Measurements from ENCODE around the gene AKR7A3.
"Not testable (repeated sequence)": the region's sequence is repeated elsewhere in the genome, so short reads cannot be mapped to it uniquely, and the experiment has no call there.

AKR7A3 gene

DNA sequence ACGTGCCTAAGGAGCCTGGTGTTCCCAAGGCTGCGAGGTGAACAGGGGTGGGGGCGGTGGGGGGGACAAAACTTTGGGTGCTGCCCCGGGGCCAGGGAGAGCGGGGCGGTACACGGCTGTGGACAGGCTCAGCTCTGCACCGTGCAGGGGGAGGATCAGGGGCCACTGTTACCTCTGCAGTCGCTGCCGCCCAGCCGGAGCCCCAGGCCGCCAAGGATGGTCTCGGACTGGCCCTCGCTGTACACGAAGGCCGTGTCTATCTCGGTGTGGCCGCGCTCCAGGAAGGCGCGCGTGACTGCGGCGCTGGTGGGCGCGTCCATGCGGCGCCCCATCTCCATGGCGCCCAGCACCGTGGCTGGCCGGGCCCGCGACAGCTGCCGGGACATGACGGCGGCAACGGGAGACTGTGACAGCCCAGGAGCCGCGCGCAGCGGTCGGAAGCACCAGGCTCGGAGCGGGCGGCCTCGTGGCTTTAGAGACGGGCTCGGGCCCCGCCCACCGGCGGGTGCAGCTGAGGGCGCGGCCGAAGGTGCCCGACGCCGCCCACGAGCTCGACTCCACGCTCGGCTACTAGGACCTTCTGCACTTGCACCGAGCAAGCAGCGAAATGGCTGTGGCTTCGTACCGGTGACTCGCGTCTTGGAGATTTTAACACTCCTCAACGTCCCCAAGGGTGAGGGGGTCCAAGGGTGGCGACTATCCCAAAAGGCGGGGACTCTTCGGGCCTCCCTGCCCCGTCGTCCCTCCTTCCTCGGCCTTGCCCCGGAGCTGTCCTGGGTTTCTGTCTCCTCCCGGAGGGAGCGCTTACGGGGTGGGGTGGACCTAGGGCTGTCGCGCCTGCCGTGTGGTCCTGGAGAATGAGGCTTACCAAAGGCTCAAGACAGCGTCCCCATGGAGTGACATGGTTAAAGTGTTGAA is at the start of gene AKR7A3:
TSS of gene AKR7A3 (minus strand) at position 447 of the 918 bp plus-strand sequence. CDS start at position 386, 61 bp downstream.
- not testable (repeated sequence) for DNase-seq

- no peak for DNase-seq
Measured at GRCh38 chr1:19338323-19338762, 49.8 kb upstream of the AKR7A3 start.

GRCh38 chr1:19337289-19337688 is 48.7 kb upstream of the AKR7A3 start:
- DNase-seq, result no peak

GRCh38 chr1:19336543-19336942 is 48.0 kb upstream of the AKR7A3 start:
- DNase-seq, result no peak

- DNase-seq, result no peak
Measured at GRCh38 chr1:19333587-19334354, 45.2 kb upstream of the AKR7A3 start.

DNA sequence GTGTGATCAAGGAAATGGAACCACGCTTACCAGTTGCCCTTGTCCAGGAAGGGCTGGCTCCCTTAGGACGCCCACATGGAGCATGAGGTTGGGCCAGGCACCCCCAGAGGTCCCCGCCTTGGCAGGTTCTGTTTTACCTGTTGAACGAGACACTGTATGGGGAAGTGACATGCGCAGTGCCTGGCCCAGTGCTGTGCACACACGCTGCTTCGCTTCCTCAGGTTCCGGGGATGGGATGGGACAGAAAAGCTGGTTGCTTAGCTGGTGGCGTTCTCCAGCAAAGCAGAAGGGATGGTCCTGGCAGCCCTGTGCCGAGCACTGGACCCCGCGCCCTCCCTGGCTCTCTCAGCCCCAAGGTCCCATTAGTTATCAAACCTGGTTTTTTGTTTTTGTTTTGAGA is 44.3 kb upstream of the AKR7A3 start:
- no peak for DNase-seq

- no peak for DNase-seq
Measured at GRCh38 chr1:19331262-19331878, 42.8 kb upstream of the AKR7A3 start.

DNA sequence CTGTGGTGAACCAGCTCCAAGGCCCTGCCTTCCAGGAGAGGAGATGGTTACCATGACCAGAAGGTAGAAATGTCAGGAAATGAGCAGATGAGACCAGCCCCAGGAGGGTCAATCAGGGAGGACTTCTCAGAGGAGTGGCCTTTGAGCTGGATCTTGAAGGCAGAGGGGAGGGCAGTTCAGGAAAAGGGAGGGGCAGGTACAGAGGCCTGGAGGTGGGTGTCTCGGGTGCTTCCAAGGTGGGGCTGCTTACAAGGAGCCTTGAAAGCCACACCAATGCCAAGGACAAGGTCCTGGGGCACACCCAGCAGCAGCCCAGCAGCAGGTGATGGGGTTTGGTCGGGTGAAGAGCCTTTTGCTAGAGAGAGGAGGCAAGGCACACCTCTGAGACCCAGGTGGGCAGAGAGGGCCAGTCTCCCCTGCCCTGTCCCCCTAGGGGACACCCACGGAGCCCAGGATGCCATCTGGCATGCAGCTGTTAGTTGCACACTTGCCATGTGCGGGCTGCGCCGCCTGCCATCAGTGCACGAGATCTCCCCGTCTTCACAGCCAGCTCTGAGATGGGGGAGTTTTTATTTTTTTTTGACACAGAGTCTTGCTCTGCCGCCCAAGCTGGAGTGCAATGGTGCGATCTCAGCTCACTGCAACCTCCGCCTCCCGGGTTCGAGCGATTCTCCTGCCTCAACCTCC is 42.0 kb upstream of the AKR7A3 start:
- DNase-seq, result no peak

DNA sequence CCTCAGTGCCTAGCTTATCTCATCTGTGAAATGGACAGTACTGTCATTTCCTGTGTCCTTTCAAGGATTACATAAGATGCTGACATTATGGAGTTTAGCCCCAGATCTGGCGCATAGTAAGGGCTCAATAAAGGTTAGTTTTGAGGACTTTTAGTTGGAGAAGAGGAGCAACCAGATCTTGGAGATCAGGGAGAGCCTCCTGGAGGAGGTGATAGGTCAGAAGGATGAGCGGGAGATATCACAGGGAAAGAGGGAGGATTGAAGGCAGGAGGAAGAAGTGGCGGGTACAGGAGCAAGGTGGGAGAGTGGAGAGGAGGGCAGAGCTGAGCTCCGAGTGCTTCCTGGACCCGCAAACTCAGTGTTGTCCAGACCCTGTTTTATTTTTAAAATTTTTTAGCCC is 41.0 kb upstream of the AKR7A3 start:
- DNase-seq, result no peak

GRCh38 chr1:19329188-19329587 is 40.6 kb upstream of the AKR7A3 start:
- no peak for DNase-seq

DNA sequence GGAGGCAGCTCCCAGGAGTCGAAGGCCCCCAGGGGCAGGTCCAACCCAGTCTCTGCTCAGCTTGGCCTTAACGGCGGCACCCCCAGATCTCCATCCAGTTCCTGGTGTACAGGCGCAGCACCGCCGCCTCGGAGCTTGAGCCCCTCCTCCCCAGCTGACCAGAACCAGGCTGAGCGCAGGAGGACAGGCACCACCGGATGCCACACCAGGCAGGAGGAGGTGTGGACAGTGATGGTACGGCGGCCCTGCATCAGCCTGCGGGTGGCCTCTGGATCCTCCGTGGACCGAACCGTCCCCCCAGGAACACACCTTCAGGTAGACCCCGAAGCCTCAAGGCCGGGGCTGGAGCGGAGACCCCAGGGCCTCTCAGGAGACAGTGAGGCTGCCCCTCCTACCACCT is 39.9 kb upstream of the AKR7A3 start:
- DNase-seq, result no peak

GRCh38 chr1:19327736-19328135 is 39.2 kb upstream of the AKR7A3 start:
- no peak for DNase-seq

- DNase-seq, result no peak
Measured at GRCh38 chr1:19327301-19327700, 38.7 kb upstream of the AKR7A3 start.

DNA sequence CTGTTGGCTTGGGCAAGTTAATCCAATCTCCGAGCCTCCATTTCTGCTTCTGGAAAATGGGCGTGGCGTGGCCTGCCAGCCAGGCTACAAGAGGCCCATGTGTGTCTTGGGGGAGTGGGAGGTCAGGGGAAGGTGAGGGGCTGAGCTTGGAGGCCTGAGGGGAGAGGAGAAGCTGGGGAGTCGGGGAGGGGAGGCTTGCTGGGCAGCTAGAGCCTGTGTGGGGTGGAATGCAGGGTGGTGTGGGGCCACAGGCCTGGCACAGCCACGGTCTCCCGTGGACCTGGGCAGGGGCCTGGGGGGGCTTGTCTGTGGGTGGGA is 38.1 kb upstream of the AKR7A3 start:
- no peak for DNase-seq

DNA sequence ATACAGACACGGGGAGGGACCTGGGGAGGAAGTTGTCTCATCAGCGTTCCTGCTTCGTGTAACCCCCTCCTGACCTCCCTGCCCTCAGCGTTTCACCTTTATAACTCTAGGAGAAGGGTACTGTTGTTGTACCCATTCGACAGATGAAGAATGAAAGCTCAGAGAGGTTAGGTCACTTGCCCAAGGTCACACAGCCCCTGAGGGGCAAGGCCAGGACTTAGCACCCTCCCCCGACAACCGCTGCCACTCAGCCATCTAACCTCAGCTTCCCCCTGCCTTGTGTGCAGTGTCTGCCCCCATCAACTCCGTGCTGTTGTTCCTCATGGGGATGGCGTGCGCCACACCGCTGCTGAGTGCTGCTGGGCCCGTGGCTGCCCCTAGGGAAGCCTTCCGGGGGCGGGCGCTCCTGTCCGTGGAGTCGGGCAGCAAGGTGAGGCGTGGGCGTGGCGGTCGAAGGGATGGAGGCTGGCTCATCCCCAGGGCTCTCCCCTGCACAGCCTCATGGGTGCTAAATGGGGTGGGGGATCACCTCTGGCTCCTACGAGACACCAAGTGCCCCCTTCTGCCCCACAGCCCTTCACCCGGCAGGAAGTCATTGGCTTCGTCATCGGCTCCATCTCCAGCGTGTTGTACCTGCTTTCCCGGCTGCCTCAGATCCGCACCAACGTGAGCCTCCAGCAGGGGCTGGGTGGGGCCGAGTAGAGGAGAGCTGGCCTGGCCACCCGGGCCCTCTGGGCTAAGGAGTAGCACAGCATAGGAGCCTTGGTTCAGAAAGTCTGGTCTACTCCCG is 37.6 kb upstream of the AKR7A3 start:
- no peak for DNase-seq

DNA sequence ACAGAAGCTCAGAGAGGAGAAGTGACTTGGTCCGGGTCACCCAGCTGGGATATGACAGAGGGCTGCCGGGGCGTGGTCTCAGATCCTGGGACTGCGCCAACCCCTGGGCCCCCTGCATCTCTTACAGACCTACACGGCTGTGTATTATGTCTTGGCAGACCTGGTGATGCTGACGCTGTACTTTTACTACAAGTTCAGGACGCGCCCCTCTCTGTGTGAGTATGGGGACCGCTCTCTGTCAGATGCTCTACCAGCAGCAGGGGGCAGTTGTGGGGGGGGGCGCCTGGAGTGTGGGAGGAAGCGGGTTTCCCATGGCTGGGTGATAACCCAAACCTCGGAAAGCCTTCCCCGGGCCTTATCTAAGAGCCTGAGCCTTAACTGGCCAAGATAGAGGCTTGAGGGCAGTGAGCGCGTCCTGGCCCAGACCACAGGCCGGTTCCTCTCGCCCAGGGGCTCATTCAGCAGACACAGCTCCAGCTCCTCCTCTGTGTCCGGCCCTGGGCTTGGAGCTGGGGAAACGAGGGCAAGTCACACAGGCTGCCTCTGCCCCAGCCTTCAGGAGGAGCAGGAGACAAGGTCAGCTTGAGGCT is 36.9 kb upstream of the AKR7A3 start:
- DNase-seq, result no peak

- DNase-seq, result no peak
Measured at GRCh38 chr1:19324665-19324990, 36.1 kb upstream of the AKR7A3 start.

DNA sequence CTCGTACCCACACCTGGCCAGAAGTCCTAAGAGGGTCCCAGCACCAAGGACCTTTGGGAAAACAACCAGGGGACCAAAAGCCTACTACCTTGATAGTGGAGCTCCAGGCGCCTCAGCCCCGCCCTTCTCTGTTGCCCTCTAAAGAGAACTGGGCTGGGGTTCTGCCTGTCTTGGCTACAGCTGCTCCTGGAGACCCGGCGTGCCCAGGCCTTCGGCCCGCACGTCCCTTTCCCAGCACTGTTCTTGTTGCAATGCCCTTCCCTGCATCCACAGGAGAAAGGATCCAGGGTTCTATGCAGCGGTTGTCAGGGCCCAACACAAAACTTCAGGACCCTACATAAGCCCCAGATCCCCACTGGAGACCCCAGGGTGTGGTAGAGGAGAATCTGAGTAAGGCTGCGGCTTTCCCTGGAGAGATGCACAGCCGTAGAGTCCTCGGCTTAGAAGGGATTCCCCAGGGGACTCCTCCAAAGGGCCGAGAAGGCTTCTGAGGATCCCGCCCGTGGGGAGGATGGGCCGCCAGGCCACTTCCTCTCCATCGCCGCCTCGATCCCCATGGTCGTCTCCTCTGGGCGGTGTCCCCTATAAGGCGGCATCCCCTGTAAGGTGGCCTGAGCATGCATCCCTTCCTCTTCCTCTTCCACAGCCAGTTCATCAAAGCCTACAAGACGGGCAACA is 35.6 kb upstream of the AKR7A3 start:
- no peak for DNase-seq

- DNase-seq, result no peak
Measured at GRCh38 chr1:19322481-19322880, 33.9 kb upstream of the AKR7A3 start.

DNA sequence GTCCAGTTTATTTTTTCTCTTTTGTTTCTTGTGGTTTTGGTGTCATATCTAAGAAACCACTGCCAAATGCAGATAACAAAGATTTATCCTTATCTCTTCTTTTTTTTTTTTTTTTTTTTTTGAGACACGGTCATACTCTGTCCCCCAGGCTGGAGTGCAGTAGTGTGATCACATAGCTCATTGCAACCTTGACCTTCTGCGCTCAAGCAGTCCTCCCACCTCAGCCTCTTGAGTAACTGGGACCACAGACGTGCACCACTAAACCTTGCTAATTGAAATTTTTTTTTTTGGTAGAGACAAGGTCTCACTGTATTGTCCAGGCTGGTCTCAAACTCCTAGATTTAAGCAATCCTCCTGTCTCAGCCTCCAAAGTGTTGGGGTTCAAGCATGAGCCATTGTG is 32.5 kb upstream of the AKR7A3 start:
- DNase-seq, result no peak

DNA sequence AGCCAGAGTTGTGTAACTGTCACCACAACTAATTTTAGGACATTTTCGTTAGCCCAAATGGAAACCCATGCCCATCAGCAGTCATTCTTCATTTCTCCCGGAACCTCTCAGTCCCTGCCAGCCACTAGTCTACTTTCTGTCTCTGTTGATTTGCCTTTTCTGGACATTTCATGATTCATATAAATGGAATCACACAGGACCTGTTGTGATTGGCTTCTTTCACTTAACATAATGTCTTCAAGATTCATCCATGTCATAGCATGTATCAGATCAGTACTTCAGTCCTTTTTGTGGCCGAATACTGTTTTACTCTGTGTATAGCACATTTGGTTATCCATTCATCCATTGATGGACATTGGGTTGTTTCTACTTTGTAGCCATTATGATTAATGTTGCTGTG is 30.6 kb upstream of the AKR7A3 start:
- no peak for DNase-seq
